ENCODE data around the gene PROSER3.

Gene PROSER3

DNA sequence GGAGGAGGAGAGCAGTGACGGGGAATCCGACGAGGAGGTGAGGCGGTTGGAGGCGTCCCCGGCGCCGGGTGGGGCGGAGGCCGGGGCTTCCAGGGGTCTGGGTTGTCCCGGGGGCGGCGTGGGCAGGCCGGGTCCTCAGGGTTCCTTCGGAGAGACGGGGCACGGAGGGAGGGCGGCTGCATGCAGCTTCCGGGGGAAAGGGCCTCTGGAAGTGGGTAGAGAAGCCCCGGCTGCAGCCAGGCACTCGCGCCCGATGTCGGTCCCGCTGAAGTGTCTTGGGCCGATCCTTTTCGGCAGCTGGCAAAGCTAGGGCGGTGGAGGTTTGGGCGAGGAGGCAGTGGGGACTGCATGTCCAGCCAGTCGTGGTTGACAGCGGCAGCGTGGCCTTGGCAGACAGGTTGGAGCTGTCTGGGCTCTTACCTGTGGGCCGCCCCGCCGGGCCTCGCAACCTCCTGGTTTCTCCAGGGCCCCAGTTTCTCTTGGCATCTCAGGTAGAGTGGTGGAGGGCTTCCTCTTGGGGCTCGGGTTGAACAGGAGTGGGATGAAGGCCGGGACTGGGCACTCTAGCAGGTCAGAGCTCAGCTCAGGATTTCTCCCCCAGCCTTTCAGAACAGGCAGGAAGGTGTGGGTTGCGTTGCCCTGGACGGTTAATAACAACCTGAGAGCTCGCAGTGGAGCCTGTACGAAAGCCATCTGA is 39.5 kb upstream of the PROSER3 start:
- DNase-seq (ENCODE audit: low read depth) = peak; percentile 18
- peak overlapping the region; percentile 85 for H3K4me3 ChIP-seq (ENCODE audit: low read depth, low read length)
- TF ChIP-seq, protein P1, sequence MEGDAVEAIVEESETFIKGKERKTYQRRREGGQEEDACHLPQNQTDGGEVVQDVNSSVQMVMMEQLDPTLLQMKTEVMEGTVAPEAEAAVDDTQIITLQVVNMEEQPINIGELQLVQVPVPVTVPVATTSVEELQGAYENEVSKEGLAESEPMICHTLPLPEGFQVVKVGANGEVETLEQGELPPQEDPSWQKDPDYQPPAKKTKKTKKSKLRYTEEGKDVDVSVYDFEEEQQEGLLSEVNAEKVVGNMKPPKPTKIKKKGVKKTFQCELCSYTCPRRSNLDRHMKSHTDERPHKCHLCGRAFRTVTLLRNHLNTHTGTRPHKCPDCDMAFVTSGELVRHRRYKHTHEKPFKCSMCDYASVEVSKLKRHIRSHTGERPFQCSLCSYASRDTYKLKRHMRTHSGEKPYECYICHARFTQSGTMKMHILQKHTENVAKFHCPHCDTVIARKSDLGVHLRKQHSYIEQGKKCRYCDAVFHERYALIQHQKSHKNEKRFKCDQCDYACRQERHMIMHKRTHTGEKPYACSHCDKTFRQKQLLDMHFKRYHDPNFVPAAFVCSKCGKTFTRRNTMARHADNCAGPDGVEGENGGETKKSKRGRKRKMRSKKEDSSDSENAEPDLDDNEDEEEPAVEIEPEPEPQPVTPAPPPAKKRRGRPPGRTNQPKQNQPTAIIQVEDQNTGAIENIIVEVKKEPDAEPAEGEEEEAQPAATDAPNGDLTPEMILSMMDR (conservative IDR thresholded peaks at IDR 0.05; ENCODE audit: low read depth, low read length) = no peak

DNA sequence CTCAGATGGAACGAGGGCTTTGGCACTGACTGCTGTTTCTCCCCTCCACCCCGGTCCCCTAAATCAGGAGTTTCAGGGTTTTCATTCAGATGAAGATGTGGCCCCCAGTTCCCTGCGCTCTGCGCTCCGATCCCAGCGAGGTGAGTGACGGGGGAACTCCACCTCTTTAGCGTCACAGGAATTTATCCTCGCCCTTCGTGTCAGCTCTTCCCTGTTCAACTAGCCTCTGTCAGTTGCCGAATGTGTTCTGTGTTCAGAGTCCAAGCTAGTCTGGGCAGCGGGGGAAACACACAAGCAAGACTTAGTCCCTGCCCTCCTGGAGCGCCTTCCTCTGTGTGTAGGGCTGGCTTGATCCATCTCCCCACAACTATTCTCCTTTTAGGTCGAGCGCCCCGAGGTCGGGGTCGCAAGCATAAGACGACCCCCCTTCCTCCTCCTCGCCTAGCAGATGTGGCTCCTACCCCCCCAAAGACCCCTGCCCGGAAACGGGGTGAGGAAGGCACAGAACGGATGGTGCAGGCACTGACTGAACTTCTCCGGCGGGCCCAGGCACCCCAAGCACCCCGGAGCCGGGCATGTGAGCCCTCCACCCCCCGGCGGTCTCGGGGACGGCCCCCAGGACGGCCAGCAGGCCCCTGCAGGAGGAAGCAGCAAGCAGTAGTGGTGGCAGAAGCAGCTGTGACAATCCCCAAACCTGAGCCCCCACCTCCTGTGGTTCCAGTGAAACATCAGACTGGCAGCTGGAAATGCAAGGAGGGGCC is 38.4 kb upstream of the PROSER3 start:
- TF ChIP-seq, protein P1 (conservative IDR thresholded peaks at IDR 0.05; ENCODE audit: low read depth, low read length) = no peak
- H3K4me3 ChIP-seq (ENCODE audit: low read depth, low read length) = peak overlapping the region; percentile 85
- DNase-seq (ENCODE audit: low read depth) = no peak

DNA sequence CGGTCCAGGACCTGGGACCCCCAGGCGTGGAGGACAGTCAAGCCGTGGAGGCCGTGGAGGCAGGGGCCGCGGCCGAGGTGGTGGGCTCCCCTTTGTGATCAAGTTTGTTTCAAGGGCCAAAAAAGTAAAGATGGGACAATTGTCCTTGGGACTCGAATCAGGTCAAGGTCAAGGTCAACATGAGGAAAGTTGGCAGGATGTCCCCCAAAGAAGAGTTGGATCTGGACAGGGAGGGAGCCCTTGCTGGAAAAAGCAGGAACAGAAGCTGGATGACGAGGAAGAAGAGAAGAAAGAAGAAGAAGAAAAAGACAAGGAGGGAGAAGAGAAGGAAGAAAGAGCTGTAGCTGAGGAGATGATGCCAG is 37.8 kb upstream of the PROSER3 start:
- DNase-seq (ENCODE audit: low read depth) = no peak
- TF ChIP-seq, protein P1 (conservative IDR thresholded peaks at IDR 0.05; ENCODE audit: low read depth, low read length) = no peak
- H3K4me3 ChIP-seq (ENCODE audit: low read depth, low read length) = no peak overlapping the region

DNA sequence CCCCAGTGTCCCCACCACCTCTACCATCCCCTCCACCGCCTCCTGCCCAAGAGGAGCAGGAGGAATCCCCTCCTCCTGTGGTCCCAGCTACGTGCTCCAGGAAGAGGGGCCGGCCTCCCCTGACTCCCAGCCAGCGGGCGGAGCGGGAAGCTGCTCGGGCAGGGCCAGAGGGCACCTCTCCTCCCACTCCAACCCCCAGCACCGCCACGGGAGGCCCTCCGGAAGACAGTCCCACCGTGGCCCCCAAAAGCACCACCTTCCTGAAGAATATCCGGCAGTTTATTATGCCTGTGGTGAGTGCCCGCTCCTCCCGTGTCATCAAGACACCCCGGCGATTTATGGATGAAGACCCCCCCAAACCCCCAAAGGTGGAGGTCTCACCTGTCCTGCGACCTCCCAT is 37.3 kb upstream of the PROSER3 start:
- no peak overlapping the region for H3K4me3 ChIP-seq (ENCODE audit: low read depth, low read length)
- TF ChIP-seq, protein P1 (conservative IDR thresholded peaks at IDR 0.05; ENCODE audit: low read depth, low read length) = no peak
- DNase-seq (ENCODE audit: low read depth) = no peak

DNA sequence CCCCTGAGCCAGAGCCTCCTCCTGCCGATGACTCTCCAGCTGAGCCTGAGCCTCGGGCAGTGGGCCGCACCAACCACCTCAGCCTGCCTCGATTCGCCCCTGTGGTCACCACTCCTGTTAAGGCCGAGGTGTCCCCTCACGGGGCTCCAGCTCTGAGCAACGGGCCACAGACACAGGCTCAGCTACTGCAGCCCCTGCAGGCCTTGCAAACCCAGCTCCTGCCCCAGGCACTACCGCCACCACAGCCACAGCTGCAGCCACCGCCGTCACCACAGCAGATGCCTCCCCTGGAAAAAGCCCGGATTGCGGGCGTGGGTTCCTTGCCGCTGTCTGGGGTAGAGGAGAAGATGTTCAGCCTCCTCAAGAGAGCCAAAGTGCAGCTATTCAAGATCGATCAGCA is 36.6 kb upstream of the PROSER3 start:
- TF ChIP-seq, protein P1 (conservative IDR thresholded peaks at IDR 0.05; ENCODE audit: low read depth, low read length) = no peak
- DNase-seq (ENCODE audit: low read depth) = no peak
- H3K4me3 ChIP-seq (ENCODE audit: low read depth, low read length) = no peak overlapping the region

DNA sequence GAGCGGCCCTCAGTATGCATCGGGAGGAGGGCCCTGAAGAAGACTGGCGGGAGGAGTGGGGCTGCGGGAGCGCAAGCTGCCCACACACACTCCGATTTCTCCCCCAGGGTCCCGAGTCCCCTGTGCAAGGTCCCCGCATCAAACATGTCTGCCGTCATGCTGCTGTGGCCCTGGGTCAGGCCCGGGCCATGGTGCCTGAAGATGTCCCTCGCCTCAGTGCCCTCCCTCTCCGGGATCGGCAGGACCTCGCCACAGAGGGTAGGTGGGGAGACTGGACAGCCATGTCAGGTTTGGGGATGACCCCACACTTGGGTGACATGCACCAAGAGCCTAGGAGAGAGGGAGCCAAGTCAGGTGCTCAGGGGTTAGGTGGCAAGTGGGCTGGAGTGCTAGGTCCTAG is 35.5 kb upstream of the PROSER3 start:
- no peak overlapping the region for H3K4me3 ChIP-seq (ENCODE audit: low read depth, low read length)
- no peak for DNase-seq (ENCODE audit: low read depth)
- TF ChIP-seq, protein P1 (conservative IDR thresholded peaks at IDR 0.05; ENCODE audit: low read depth, low read length) = no peak

DNA sequence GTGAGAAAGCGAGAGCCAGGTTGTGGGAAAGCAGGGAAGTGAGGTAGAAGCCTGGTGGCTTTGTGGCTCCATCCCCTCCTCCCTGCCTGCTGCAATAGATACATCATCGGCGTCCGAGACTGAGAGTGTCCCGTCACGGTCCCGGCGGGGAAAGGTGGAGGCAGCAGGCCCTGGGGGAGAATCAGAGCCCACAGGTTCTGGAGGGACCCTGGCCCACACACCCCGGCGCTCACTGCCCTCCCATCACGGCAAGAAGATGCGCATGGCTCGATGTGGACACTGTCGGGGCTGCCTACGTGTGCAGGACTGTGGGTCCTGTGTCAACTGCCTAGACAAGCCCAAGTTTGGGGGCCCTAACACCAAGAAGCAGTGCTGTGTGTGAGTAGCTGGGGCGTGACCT is 35.1 kb upstream of the PROSER3 start:
- no peak for DNase-seq (ENCODE audit: low read depth)
- no peak overlapping the region for H3K4me3 ChIP-seq (ENCODE audit: low read depth, low read length)
- TF ChIP-seq, protein P1 (conservative IDR thresholded peaks at IDR 0.05; ENCODE audit: low read depth, low read length) = no peak
